Activated CD8-positive, alpha-beta T cell treated with anti-CD3 and anti-CD28 coated beads for 36 hours (primary cell): ENCODE data around the gene KANTR. TPM values are rescaled to one million over a fixed set of nuclear protein-coding genes. Genes with fewer than 3 reads are reported as not detected.

Experiments used
- ATAC-seq: fragments of 200-7000 bp; cut with Tn5 transposase; one replicate; pipeline ENCODE4 v1.10.0; 2021; ENCODE audit warnings: mild to moderate bottlenecking, moderate library complexity
- CTCF ChIA-PET: fragments of 350-600 bp; sonication (Branson Sonifier 250); formaldehyde crosslinking; loops from one replicate; lab custom pipeline; 2021; ENCODE audit warnings: antibody characterized with exemption; lab: Charles Lee
- POLR2A ChIA-PET: fragments of 350-600 bp; sonication (Branson Sonifier 250); formaldehyde crosslinking; loops from one replicate; lab custom pipeline; 2021; ENCODE audit warnings: antibody characterized with exemption; lab: Charles Lee
- DNase-seq: peaks from one replicate; pipeline ENCODE4 v3.0.0-alpha.2; 2020
- H3K27ac Mint-ChIP-seq: one replicate; pipeline ENCODE4 v1.8.0; 2021; ENCODE audit warnings: mild to moderate bottlenecking, mixed read lengths
- H3K27me3 Mint-ChIP-seq: one replicate; pipeline ENCODE4 v1.8.0; 2021; ENCODE audit warnings: mixed read lengths
- H3K36me3 Mint-ChIP-seq: one replicate; pipeline ENCODE4 v1.8.0; 2021; ENCODE audit warnings: low read depth, mixed read lengths
- H3K4me1 Mint-ChIP-seq: one replicate; pipeline ENCODE4 v1.8.0; 2021; ENCODE audit warnings: low read depth, mixed read lengths
- H3K4me3 Mint-ChIP-seq: one replicate; pipeline ENCODE4 v1.8.0; 2021; ENCODE audit warnings: mild to moderate bottlenecking, moderate library complexity, mixed read lengths
- H3K9me3 Mint-ChIP-seq: one replicate; pipeline ENCODE4 v1.8.0; 2021; ENCODE audit warnings: mixed read lengths
- intact Hi-C: fragments of 100-400 bp; cut with micrococcal nuclease; formaldehyde crosslinking; loops from one replicate; pipeline ENCODE4 v1.10.0; 2022
- total RNA-seq, 2 experiments: library from RNA; stranded (reverse); gene quantifications; one replicate each; pipeline ENCODE4 v1.2.3, GENCODE V29; 2021
- TF ChIP-seq, protein P1 (sequence below): fragments of 200-600 bp; IDR thresholded peaks from one replicate; pipeline ENCODE4 v1.8.0; 2022; ENCODE audit warnings: antibody characterized with exemption, mild to moderate bottlenecking

KANTR gene
- total RNA-seq, 2 experiments from 2014 or later, result 11.1 to 11.7 TPM

DNA sequence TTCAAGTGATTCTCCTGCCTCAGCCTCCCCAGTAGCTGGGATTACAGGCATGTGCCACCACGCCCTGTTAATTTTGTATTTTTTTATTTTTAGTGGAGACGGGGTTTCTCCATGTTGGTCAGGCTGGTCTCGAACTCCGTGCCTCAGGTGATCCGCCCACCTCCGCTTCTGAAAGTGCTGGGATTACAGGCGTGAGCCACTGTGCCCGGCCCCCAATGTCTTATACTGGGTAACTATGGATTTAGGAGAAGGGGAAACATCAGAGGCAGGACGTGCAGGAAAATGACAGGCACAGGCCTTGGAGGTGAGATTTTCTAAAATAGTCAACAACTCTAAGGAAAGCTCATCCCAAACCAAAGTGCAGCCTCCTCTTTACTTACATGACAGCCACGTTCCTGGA is 22.9 kb upstream of the KANTR start:
- Mint-ChIP-seq H3K4me3 (peak overlapping the region; percentile 85), H3K9me3 (no peaks in the 10 kb centered on the region), H3K27me3 (no peaks in the 10 kb centered on the region), H3K36me3 (no peaks in the 10 kb centered on the region), H3K4me1 (peaks cover 12% of the 10 kb centered on the region), H3K27ac (no peak overlapping the region)
- CTCF ChIA-PET, result interaction anchor here (1.4 to 1.9 kb wide), 2 partner anchors 18 to 20 kb away, joined by 5 to 8 read pairs; no protein-coding TSS in a partner anchor
- TF ChIP-seq, protein P1, sequence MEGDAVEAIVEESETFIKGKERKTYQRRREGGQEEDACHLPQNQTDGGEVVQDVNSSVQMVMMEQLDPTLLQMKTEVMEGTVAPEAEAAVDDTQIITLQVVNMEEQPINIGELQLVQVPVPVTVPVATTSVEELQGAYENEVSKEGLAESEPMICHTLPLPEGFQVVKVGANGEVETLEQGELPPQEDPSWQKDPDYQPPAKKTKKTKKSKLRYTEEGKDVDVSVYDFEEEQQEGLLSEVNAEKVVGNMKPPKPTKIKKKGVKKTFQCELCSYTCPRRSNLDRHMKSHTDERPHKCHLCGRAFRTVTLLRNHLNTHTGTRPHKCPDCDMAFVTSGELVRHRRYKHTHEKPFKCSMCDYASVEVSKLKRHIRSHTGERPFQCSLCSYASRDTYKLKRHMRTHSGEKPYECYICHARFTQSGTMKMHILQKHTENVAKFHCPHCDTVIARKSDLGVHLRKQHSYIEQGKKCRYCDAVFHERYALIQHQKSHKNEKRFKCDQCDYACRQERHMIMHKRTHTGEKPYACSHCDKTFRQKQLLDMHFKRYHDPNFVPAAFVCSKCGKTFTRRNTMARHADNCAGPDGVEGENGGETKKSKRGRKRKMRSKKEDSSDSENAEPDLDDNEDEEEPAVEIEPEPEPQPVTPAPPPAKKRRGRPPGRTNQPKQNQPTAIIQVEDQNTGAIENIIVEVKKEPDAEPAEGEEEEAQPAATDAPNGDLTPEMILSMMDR, result no peak
- POLR2A ChIA-PET, result no interaction called here
- DNase-seq (no peak), ATAC-seq (no peak)
- intact Hi-C loops, result loop anchor here (2.0 kb wide), 1 partner anchor 18 kb away; no protein-coding TSS in a partner anchor

DNA sequence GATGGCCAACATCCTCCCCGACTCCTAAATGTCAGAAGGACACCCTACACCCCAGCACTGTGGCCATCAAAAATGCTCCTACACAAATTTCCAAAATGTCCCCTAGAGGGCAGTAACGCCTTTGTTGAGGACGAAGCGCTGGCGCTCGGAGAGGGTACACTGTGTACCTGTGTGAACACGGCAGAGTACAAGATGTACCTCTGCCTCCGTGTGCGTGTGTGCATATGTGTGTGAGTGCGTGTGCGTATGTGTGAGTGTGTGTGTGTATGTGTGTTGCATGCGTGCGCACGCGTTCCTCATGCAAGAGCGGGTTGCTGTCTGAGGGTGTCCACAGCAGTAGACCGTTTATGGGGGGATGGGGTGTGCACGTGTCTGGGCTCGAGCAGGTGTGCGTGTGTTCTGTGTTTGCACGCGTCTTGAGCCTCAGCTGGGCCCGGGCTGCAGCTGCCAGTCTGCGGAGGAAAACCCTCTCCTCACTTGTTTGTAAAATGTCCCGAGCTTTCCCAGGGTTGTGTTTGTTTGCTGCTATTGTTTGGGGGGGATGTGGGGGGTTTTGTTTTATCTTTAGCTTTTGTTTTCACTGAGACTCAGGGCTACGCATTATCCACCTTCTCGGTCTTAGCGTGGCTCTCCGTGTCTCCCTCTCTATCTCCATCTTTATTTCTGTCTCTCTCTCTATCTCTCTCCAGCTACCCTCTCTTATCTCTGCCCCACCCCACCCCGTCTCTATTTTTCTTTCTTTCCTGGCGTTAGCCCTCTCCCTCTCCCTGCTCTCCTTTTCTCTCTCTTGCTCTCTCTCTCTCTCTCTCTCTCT is 22.1 kb upstream of the KANTR start:
- ChIA-PET POLR2A (interaction anchor here (0.9 to 1.0 kb wide), 4 partner anchors 10 to 120 kb away, joined by 3 to 7 read pairs (median 4); partner anchors contain the start of gene TSPYL2), CTCF (interaction anchor here (0.8 to 2.1 kb wide), 8 partner anchors 10 to 117 kb away, joined by 3 to 20 read pairs (median 4); partner anchors contain the start of genes KANTR and TSPYL2)
- intact Hi-C loops, result loop anchor here (2.0 kb wide), 1 partner anchor 17 kb away; no protein-coding TSS in a partner anchor
- DNase-seq, result peak; percentile 74
- Mint-ChIP-seq H3K27me3 (no peaks in the 10 kb centered on the region), H3K9me3 (no peaks in the 10 kb centered on the region), H3K4me3 (peak overlapping the region; percentile 85), H3K36me3 (no peaks in the 10 kb centered on the region), H3K27ac (peak overlapping the region; percentile 92), H3K4me1 (peaks cover 12% of the 10 kb centered on the region)
- TF ChIP-seq, protein P1, result peak; percentile 59
- ATAC-seq, result peak; percentile 83

DNA sequence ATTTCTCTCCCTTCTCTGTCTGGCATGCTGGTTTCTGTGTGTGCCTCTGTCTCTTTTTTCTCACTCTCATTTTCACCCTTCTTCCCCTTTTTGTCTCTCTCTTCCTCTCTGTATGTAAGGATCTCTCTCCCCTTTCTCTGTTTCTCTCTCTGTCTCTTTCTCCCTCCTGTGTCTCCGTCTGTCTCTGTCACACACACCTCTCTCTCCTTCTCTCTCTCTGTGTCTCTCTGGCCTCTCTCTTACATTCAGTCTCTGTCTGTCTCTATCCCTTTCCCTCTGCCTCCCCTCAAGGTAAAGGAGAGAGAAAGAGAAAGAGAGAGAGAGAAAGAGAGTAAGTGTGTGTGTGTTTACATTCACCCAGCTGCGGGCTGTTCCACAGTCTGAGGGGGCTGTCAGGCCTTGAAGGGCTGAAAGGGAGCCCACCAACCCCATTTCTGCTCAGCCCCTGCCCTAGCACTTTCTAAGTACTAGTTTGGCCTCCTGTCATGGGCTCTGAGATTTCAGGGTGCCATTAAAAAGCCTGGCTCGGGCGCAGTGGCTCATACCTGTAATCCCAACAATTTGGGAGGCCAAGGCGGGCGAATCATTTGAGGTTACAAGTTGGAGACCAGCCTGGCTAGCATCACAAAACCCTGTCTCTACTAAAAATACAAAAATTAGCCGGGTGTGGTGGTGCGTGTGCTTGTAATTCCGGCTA is 21.4 kb upstream of the KANTR start:
- no peaks in the 10 kb centered on the region for H3K36me3 Mint-ChIP-seq
- ATAC-seq (peak; percentile 16), DNase-seq (peak; percentile 15)
- POLR2A ChIA-PET, result interaction anchor here (0.9 to 1.5 kb wide), 5 partner anchors 9 to 119 kb away, joined by 3 to 10 read pairs (median 4); partner anchors contain the start of gene TSPYL2
- H3K27me3 Mint-ChIP-seq, result no peaks in the 10 kb centered on the region
- TF ChIP-seq, protein P1, result no peak
- peak overlapping the region; percentile 92 for H3K27ac Mint-ChIP-seq
- H3K4me1 Mint-ChIP-seq, result peaks cover 12% of the 10 kb centered on the region
- CTCF ChIA-PET, result interaction anchor here (0.8 to 2.1 kb wide), 8 partner anchors 10 to 116 kb away, joined by 3 to 20 read pairs (median 4); partner anchors contain the start of genes KANTR and TSPYL2
- intact Hi-C loops, result no loop called here
- H3K4me3 Mint-ChIP-seq, result peak overlapping the region; percentile 85
- H3K9me3 Mint-ChIP-seq, result no peaks in the 10 kb centered on the region

DNA sequence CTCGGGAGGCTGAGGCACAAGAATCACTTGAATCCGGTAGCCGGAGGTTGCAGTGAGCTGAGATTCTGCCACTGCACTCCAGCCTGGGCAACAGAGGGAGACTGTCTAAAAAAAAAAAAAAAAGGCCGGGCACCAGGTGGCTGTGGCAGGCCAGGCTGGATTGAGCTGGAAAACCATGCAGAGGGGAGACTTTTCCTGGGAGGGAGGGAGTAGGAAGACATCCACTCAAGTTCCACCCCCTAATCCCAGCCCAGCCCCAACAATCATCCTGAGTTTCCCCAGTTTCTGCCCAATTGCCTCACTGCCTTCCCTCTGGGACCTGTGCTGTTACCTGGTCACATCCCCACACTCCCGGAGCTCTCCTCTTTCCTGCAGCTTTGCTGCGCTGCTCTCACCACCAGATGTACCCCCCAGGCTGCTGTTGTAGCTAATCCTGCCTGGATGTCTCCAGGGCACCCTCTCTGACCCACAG is 20.8 kb upstream of the KANTR start:
- H3K36me3 Mint-ChIP-seq, result no peaks in the 10 kb centered on the region
- no peak overlapping the region for H3K4me3 Mint-ChIP-seq
- intact Hi-C loops, result no loop called here
- H3K27ac Mint-ChIP-seq, result no peak overlapping the region
- DNase-seq (no peak), ATAC-seq (peak; percentile 8)
- POLR2A ChIA-PET, result interaction anchor here (1.5 kb wide), 1 partner anchor 9 kb away, joined by 10 read pairs; the partner anchor contains the start of gene TSPYL2
- TF ChIP-seq, protein P1, result no peak
- no peaks in the 10 kb centered on the region for H3K9me3 Mint-ChIP-seq
- CTCF ChIA-PET, result interaction anchor here (1.3 to 2.1 kb wide), 3 partner anchors 9 to 20 kb away, joined by 3 to 20 read pairs (median 7); partner anchors contain the start of gene TSPYL2
- H3K4me1 Mint-ChIP-seq, result peaks cover 12% of the 10 kb centered on the region
- H3K27me3 Mint-ChIP-seq, result no peaks in the 10 kb centered on the region
